HepG2 (cell line): ENCODE measurements around the gene TLK1. TPM values are rescaled to one million over a fixed set of nuclear protein-coding genes. Genes with fewer than 3 reads are reported as not detected.

Experiments
- AGO2 ChIP-seq: fragments of 200-400 bp; formaldehyde crosslinking; optimal IDR thresholded peaks from 2 replicates; pipeline ENCODE3; 2017; ENCODE audit warnings: mild to moderate bottlenecking, low read depth, low read length, moderate library complexity
- AKNA ChIP-seq: sonication (generic); formaldehyde crosslinking; IDR thresholded peaks from 2 replicates; pipeline ENCODE4 v1.4.0; 2020; ENCODE audit warnings: missing genetic modification reagents, borderline replicate concordance
- ATF6 ChIP-seq: sonication (generic); formaldehyde crosslinking; conservative IDR thresholded peaks from 2 replicates; pipeline ENCODE4 v1.4.0; 2020; ENCODE audit warnings: missing genetic modification reagents
- CCAR2 ChIP-seq: fragments of 200-400 bp; formaldehyde crosslinking; optimal IDR thresholded peaks from 2 replicates; pipeline ENCODE3; 2018; ENCODE audit warnings: low read depth, mild to moderate bottlenecking, low read length, moderate library complexity
- CHCHD3 ChIP-seq: sonication (generic); formaldehyde crosslinking; IDR thresholded peaks from 2 replicates; pipeline ENCODE4 v1.8.0; 2022; ENCODE audit warnings: mild to moderate bottlenecking, missing genetic modification reagents, moderate library complexity
- EP300 ChIP-seq, 3 experiments: sonication (generic) in 1 of 3; formaldehyde crosslinking in 1 of 3; IDR thresholded peaks; 2 replicates each; pipeline versions ENCODE4 v1.5.1 to v1.6.1; 2011 to 2020; ENCODE audit warnings: low read depth in 2 of 3, low read length in 2 of 3, borderline replicate concordance in 1 of 3, improper control_type of control experiment in 1 of 3, mild to moderate bottlenecking in 1 of 3, missing genetic modification reagents in 1 of 3, moderate library complexity in 1 of 3
- JDP2 ChIP-seq: sonication (generic); formaldehyde crosslinking; IDR thresholded peaks from 2 replicates; pipeline ENCODE4 v1.8.1; 2022; ENCODE audit warnings: missing genetic modification reagents, borderline replicate concordance
- MAFG ChIP-seq: sonication (generic); formaldehyde crosslinking; IDR thresholded peaks from 2 replicates; pipeline ENCODE4 v1.5.1; 2020; ENCODE audit warnings: mild to moderate bottlenecking, missing genetic modification reagents
- MEF2D ChIP-seq: sonication (generic); formaldehyde crosslinking; IDR thresholded peaks from 2 replicates; pipeline ENCODE4 v1.5.1; 2020; ENCODE audit warnings: mild to moderate bottlenecking, missing genetic modification reagents
- MTF2 ChIP-seq: sonication (generic); formaldehyde crosslinking; IDR thresholded peaks from 2 replicates; pipeline ENCODE4 v1.5.0; 2020; ENCODE audit warnings: missing genetic modification reagents, borderline replicate concordance
- NR2C2 ChIP-seq: sonication (generic); formaldehyde crosslinking; IDR thresholded peaks from 2 replicates; pipeline ENCODE4 v1.4.0; 2020; ENCODE audit warnings: missing genetic modification reagents, mild to moderate bottlenecking, moderate library complexity, borderline replicate concordance
- PAX8 ChIP-seq: sonication (generic); formaldehyde crosslinking; IDR thresholded peaks from 2 replicates; pipeline ENCODE4 v1.8.0; 2022; ENCODE audit warnings: mild to moderate bottlenecking, missing genetic modification reagents, borderline replicate concordance
- TFDP2 ChIP-seq: sonication (generic); formaldehyde crosslinking; IDR thresholded peaks from 2 replicates; pipeline ENCODE4 v1.4.0; 2020; ENCODE audit warnings: missing genetic modification reagents
- THAP11 ChIP-seq: IDR thresholded peaks from 2 replicates; pipeline ENCODE4 v1.6.1; 2016; ENCODE audit warnings: missing biosample characterization, missing genetic modification reagents
- ZBTB14 ChIP-seq: sonication (generic); formaldehyde crosslinking; IDR thresholded peaks from 2 replicates; pipeline ENCODE4 v1.4.0; 2020; ENCODE audit warnings: missing genetic modification reagents
- ZNF124 ChIP-seq: sonication (generic); formaldehyde crosslinking; IDR thresholded peaks from 2 replicates; pipeline ENCODE4 v1.4.0; 2020; ENCODE audit warnings: missing genetic modification reagents
- ZNF451 ChIP-seq: sonication (generic); formaldehyde crosslinking; IDR thresholded peaks from 2 replicates; pipeline ENCODE4 v1.5.0; 2020; ENCODE audit warnings: mild to moderate bottlenecking, missing genetic modification reagents
- ZNF530 ChIP-seq: sonication (generic); formaldehyde crosslinking; IDR thresholded peaks from 2 replicates; pipeline ENCODE4 v1.5.0; 2020; ENCODE audit warnings: low read depth, mild to moderate bottlenecking, missing genetic modification reagents
- ZNF589 ChIP-seq: sonication (generic); formaldehyde crosslinking; conservative IDR thresholded peaks from 2 replicates; pipeline ENCODE4 v1.8.0; 2022; ENCODE audit warnings: mild to moderate bottlenecking, moderate library complexity, missing genetic modification reagents
- ZNF598 ChIP-seq: sonication (generic); formaldehyde crosslinking; IDR thresholded peaks from 2 replicates; pipeline ENCODE4 v1.5.1; 2020; ENCODE audit warnings: mild to moderate bottlenecking, missing genetic modification reagents, borderline replicate concordance
- ZNF83 ChIP-seq: sonication (generic); formaldehyde crosslinking; IDR thresholded peaks from 2 replicates; pipeline ENCODE4 v1.4.0; 2020; ENCODE audit warnings: missing genetic modification reagents, mild to moderate bottlenecking, borderline replicate concordance
- polyA plus RNA-seq, 8 experiments: library from polyadenylated mRNA; depleted of rRNA in 3 of 8; stranded (reverse) in 7 of 8; unstranded in 1 of 8; fragments of >200 nt; fragmentation: Illumina TruSeq in 4 of 8; extraction: Trizol in 4 of 8; gene quantifications; 2 replicates each; pipeline versions ENCODE4 v1.2.1 to v1.2.3, GENCODE V29; 2011 to 2016; ENCODE audit warnings: low read depth in 4 of 8, missing spikeins in 1 of 8, mixed read lengths in 1 of 8; ENCODE audit not compliant: insufficient read depth in 1 of 8
- total RNA-seq, 5 experiments: library from RNA; depleted of rRNA; stranded (reverse); fragments of >200 nt; fragmentation: Illumina TruSeq; extraction: Trizol; gene quantifications; 2 replicates each; pipeline ENCODE4 v1.2.3, GENCODE V29; 2016; ENCODE audit warnings: low read depth in 1 of 5

Gene TLK1
- total and polyA plus RNA-seq, 2 of the 13 experiments (the other 11 are each of a cell fraction or from before 2014, with no cell fraction given): 16.8 to 28.7 TPM

GRCh38 chr2:171154348-171154747 lies 6.3 kb downstream of the TLK1 start (continued):
- TF ChIP-seq EP300 (IDR thresholded peaks at IDR 0.05; ENCODE audit: low read depth in 2 of 2, low read length in 2 of 2) (0 out of 4 replicates have a peak, but pooled peaks of 1 of the 2 experiments have one; percentile 27), EP300 (CRISPR knock-in tag; IDR thresholded peaks at IDR 0.05; ENCODE audit: borderline replicate concordance) (no peak), AGO2 (peak; percentile 24), ZNF83 (CRISPR knock-in tag) (no peak), ZNF598 (CRISPR knock-in tag) (no peak), CHCHD3 (CRISPR knock-in tag) (no peak), MTF2 (CRISPR knock-in tag) (no peak), ZBTB14 (CRISPR knock-in tag) (no peak), MAFG (CRISPR knock-in tag) (no peak), ZNF589 (no peak), NR2C2 (CRISPR knock-in tag) (no peak), PAX8 (CRISPR knock-in tag) (no peak), MEF2D (CRISPR knock-in tag) (no peak), TFDP2 (CRISPR knock-in tag) (no peak), ZNF451 (no peak), ZNF530 (CRISPR knock-in tag) (no peak), JDP2 (CRISPR knock-in tag) (no peak), ZNF124 (no peak), ATF6 (CRISPR knock-in tag) (no peak), THAP11 (0 out of 2 replicates have a peak, but pooled peaks have one; percentile 23), CCAR2 (no peak), AKNA (no peak)
